Transverse colon (tissue), 4 donors: ENCODE results near the gene LRBA. TPM values are rescaled to one million over a fixed set of nuclear protein-coding genes. Genes with fewer than 3 reads are reported as not detected.

Experiments used
- DNase-seq: peaks from one replicate; pipeline ENCODE4 v3.0.0-alpha.2; 2019
- H3K27ac ChIP-seq, 4 donors: fragments of 200-600 bp; sonication (generic); 2 replicates each; pipeline ENCODE4 v1.5.1; 2016 to 2018; ENCODE audit warnings: inconsistent platforms in 4 of 4
- H3K27me3 ChIP-seq: fragments of 200-600 bp; sonication (generic); 2 replicates; pipeline ENCODE4 v1.5.1; 2017; ENCODE audit warnings: inconsistent platforms
- H3K36me3 ChIP-seq, 4 donors: fragments of 200-600 bp; sonication (generic); 2 replicates each; pipeline ENCODE4 v1.5.1; 2017 to 2019; ENCODE audit warnings: inconsistent platforms in 4 of 4
- H3K4me1 ChIP-seq, 4 donors: fragments of 200-600 bp; sonication (generic); 2 replicates each; pipeline ENCODE4 v1.5.1; 2017 to 2020; ENCODE audit warnings: inconsistent platforms in 4 of 4
- H3K4me3 ChIP-seq, 4 donors: fragments of 200-600 bp; sonication (generic); 1 replicate in 1 of 4; 2 replicates in 3 of 4; pipeline versions ENCODE4 v1.5.1 to v1.6.1; 2017 to 2019; ENCODE audit warnings: inconsistent platforms in 4 of 4
- H3K9me3 ChIP-seq, 2 donors: fragments of 200-600 bp; sonication (generic); 2 replicates each; pipeline ENCODE4 v1.5.1; 2017 to 2019; ENCODE audit warnings: inconsistent platforms in 2 of 2
- CTCF ChIP-seq, 5 experiments: fragments of 200-600 bp in 3 of 5; fragments of 450-650 bp in 2 of 5; sonication (generic) in 3 of 5; IDR thresholded peaks; 1 replicate in 2 of 5; 2 replicates in 3 of 5; pipeline ENCODE4 v1.5.1; 2016 to 2017; ENCODE audit warnings: antibody characterized with exemption in 5 of 5, inconsistent platforms in 3 of 5, mild to moderate bottlenecking in 2 of 5, moderate library complexity in 1 of 5
- EP300 ChIP-seq: sonication (generic); formaldehyde crosslinking; IDR thresholded peaks from one replicate; pipeline ENCODE4 v1.6.1; 2017; ENCODE audit warnings: antibody characterized with exemption, low read depth
- POLR2A ChIP-seq: fragments of 450-650 bp; IDR thresholded peaks from one replicate; pipeline ENCODE4 v1.6.1; 2016; ENCODE audit warnings: antibody characterized with exemption, mild to moderate bottlenecking, moderate library complexity
- POLR2AphosphoS5 ChIP-seq, 3 donors: sonication (generic); formaldehyde crosslinking; IDR thresholded peaks; one replicate each; pipeline ENCODE4 v1.6.1; 2016; ENCODE audit warnings: antibody characterized with exemption in 3 of 3
- WGBS, 2 donors: methylation state at CpG; one replicate each; pipeline ENCODE4 v1.1.5; 2018; ENCODE audit warnings: low coverage in 1 of 2; 5-methylcytosine and 5-hydroxymethylcytosine counted together
- in situ Hi-C, 4 donors: fragments of 200-750 bp; cut with MboI; loops; one replicate each; pipeline versions ENCODE4 v1.15.0 to v1.15.1; 2017; ENCODE audit warnings: low sequenced_read_pairs in 3 of 4, low pct_ligation_motif_present in 1 of 4, low pct_unique_long_range_greater_than_20kb in 1 of 4
- intact Hi-C: fragments of 100-400 bp; cut with DNase I; formaldehyde crosslinking; loops from one replicate; pipeline ENCODE4 v1.15.1; 2023; ENCODE audit warnings: low total_unique reads
- total RNA-seq, 4 donors: library from RNA; depleted of rRNA; stranded (reverse); fragments of >200 nt; gene quantifications; one replicate each; pipeline ENCODE4 v1.1.0, GENCODE V29; 2016

The LRBA gene
- total RNA-seq, 4 donors from 2014 or later = 82.7 to 125 (median 112) TPM

- WGBS, 2 donors = 93 to 96% methylated on average over 4 of the region's 4 CpGs
- intact Hi-C loops (no loop called here), in situ Hi-C loops (loop anchor here in 2 of 4 donors (10.0 to 25.0 kb wide), 2 partner anchors 276 to 278 kb away; partner anchors contain the start of gene MAB21L2 (in 2 of the 2))
- no peaks in the 10 kb centered on the region for H3K27me3 ChIP-seq
- no peak for DNase-seq
- H3K36me3 ChIP-seq = no peaks in the 10 kb centered on the region
- H3K4me3 ChIP-seq = no peak overlapping the region
- no peak for TF ChIP-seq POLR2AphosphoS5 (IDR thresholded peaks at IDR 0.05)
- no peak for TF ChIP-seq CTCF (IDR thresholded peaks at IDR 0.05)
- no peak for TF ChIP-seq EP300
- no peak for TF ChIP-seq POLR2A
- peaks cover 0 to 11% (median 2%) of the 10 kb centered on the region in 4 donors for H3K4me1 ChIP-seq
- no peaks in the 10 kb centered on the region for H3K9me3 ChIP-seq
- no peak overlapping the region for H3K27ac ChIP-seq
These were observed 706.1 kb downstream of the LRBA start for GRCh38 chr4:150308824-150309472.

GRCh38 chr4:150306719-150307118 is 708.4 kb downstream of the LRBA start:
- H3K4me1 ChIP-seq = peaks cover 0 to 11% (median 2%) of the 10 kb centered on the region in 4 donors
- in situ Hi-C loops = loop anchor here in 2 of 4 donors (10.0 to 25.0 kb wide), 2 partner anchors 278 to 281 kb away; partner anchors contain the start of gene MAB21L2 (in 2 of the 2)

GRCh38 chr4:150305995-150306394 is 709.1 kb downstream of the LRBA start:
- Histone ChIP-seq H3K27ac (peak overlapping the region; percentile 35 to 61 (median 42)), H3K4me1 (peaks cover 0 to 14% (median 2%) of the 10 kb centered on the region in 4 donors), H3K36me3 (no peaks in the 10 kb centered on the region), H3K9me3 (no peaks in the 10 kb centered on the region), H3K4me3 (no peak overlapping the region), H3K27me3 (no peaks in the 10 kb centered on the region)
- in situ Hi-C loops = loop anchor here in 2 of 4 donors (10.0 to 25.0 kb wide), 2 partner anchors 279 to 281 kb away; partner anchors contain the start of gene MAB21L2 (in 2 of the 2)
- intact Hi-C loops = no loop called here
- WGBS, 2 donors = 40 to 53% methylated on average over 2 of the region's 2 CpGs
- TF ChIP-seq CTCF (IDR thresholded peaks at IDR 0.05) = no peak
- no peak for TF ChIP-seq EP300
- no peak for TF ChIP-seq POLR2A
- no peak for TF ChIP-seq POLR2AphosphoS5 (IDR thresholded peaks at IDR 0.05)
- no peak for DNase-seq

More at GRCh38 chr4:150306719-150307118, 708.4 kb downstream of the LRBA start:
- intact Hi-C loops = no loop called here
- no peak overlapping the region for H3K4me3 ChIP-seq
- no peaks in the 10 kb centered on the region for H3K27me3 ChIP-seq
- H3K9me3 ChIP-seq = no peaks in the 10 kb centered on the region
- H3K27ac ChIP-seq = peak overlapping the region in 2 of 4 donors; percentile 44 to 61
- no peak for DNase-seq
- 90 to 100% methylated on average over 1 of the region's 1 CpG for WGBS, 2 donors
- TF ChIP-seq CTCF (IDR thresholded peaks at IDR 0.05) (no peak), EP300 (no peak), POLR2AphosphoS5 (IDR thresholded peaks at IDR 0.05) (no peak), POLR2A (no peak)
- H3K36me3 ChIP-seq = no peaks in the 10 kb centered on the region

GRCh38 chr4:150302553-150302952 is 712.5 kb downstream of the LRBA start:
- H3K27ac ChIP-seq = peak overlapping the region; percentile 17 to 67 (median 34)
- in situ Hi-C loops = loop anchor here in 2 of 4 donors (10.0 to 25.0 kb wide), 2 partner anchors 282 to 285 kb away; partner anchors contain the start of gene MAB21L2 (in 2 of the 2)
- TF ChIP-seq EP300 (no peak), POLR2A (no peak), POLR2AphosphoS5 (IDR thresholded peaks at IDR 0.05) (peak; percentile 31 to 50 (median 42)), CTCF (IDR thresholded peaks at IDR 0.05) (no peak)
- no peaks in the 10 kb centered on the region for H3K9me3 ChIP-seq
- no peak for DNase-seq
- intact Hi-C loops = loop anchor here (5.0 kb wide), 1 partner anchor 280 kb away; the partner anchor contains the start of gene MAB21L2
- H3K4me3 ChIP-seq = no peak overlapping the region
- H3K27me3 ChIP-seq = no peaks in the 10 kb centered on the region
- peaks cover 0 to 14% (median 2%) of the 10 kb centered on the region in 4 donors for H3K4me1 ChIP-seq
- 70 to 91% methylated on average over 4 of the region's 4 CpGs for WGBS, 2 donors
- no peaks in the 10 kb centered on the region for H3K36me3 ChIP-seq
